Activated CD4-positive, alpha-beta memory T cell treated with anti-CD3 and anti-CD28 coated beads, Interleukin-2, amount 10 ng/mL, durations not matched to agents 7 days and 5 days (primary cell): ENCODE results near the gene CYP27C1. TPM values are rescaled to one million over a fixed set of nuclear protein-coding genes. Genes with fewer than 3 reads are reported as not detected.

Source experiments
- CTCF ChIA-PET: fragments of 350-600 bp; sonication (Branson Sonifier 250); formaldehyde crosslinking; loops from one replicate; lab custom pipeline; 2021; ENCODE audit warnings: antibody characterized with exemption, inconsistent platforms; lab: Charles Lee
- POLR2A ChIA-PET: fragments of 350-600 bp; sonication (Branson Sonifier 250); formaldehyde crosslinking; loops from one replicate; lab custom pipeline; 2021; ENCODE audit warnings: antibody characterized with exemption; lab: Charles Lee
- DNase-seq: peaks from one replicate; pipeline ENCODE4 v3.0.0-alpha.2; 2020
- H3K27ac Mint-ChIP-seq: one replicate; pipeline ENCODE4 v1.8.0; 2021; ENCODE audit warnings: mild to moderate bottlenecking, mixed read lengths
- H3K27me3 Mint-ChIP-seq: one replicate; pipeline ENCODE4 v1.8.0; 2021; ENCODE audit warnings: mixed read lengths
- H3K36me3 Mint-ChIP-seq: one replicate; pipeline ENCODE4 v1.8.0; 2021; ENCODE audit warnings: low read depth, mixed read lengths
- H3K4me1 Mint-ChIP-seq: one replicate; pipeline ENCODE4 v1.8.0; 2021; ENCODE audit warnings: mixed read lengths
- H3K4me3 Mint-ChIP-seq: one replicate; pipeline ENCODE4 v1.8.0; 2021; ENCODE audit warnings: mild to moderate bottlenecking, mixed read lengths
- H3K9me3 Mint-ChIP-seq: one replicate; pipeline ENCODE4 v1.8.0; 2021; ENCODE audit warnings: mixed read lengths
- total RNA-seq, 2 experiments: library from RNA; stranded (reverse); gene quantifications; one replicate each; pipeline ENCODE4 v1.2.3, GENCODE V29; 2021

Gene CYP27C1
- total RNA-seq, 2 experiments from 2014 or later, result not detected

GRCh38 chr2:127182626-127183458, 37.3 kb downstream of the CYP27C1 start:
- POLR2A ChIA-PET, result no interaction called here
- Mint-ChIP-seq H3K27ac (no peak overlapping the region), H3K27me3 (peaks cover 25% of the 10 kb centered on the region), H3K36me3 (peaks cover 3% of the 10 kb centered on the region), H3K9me3 (peaks cover 7% of the 10 kb centered on the region), H3K4me3 (no peak overlapping the region), H3K4me1 (peaks cover 5% of the 10 kb centered on the region)
- CTCF ChIA-PET, result no interaction called here
- no peak for DNase-seq

DNA sequence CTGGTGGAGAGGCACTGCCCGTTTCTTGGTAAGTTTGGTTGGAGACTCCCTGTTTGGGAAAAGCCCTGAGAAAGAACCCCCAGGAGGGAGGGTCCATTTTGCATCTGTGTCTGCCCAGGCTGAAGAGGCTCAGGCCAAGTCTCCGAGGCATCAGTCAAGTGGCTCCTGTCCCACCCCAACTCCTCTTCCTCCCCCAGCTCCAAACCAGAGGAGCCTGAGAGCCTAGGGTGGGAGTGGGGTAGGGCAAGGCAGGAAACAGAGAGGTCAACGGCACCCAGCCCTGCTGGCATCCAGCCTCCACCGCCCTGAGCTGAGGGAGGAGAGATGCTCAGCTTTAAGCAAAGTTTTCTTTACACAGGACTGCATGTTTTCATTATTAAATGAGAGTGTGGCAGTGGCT, 38.2 kb downstream of the CYP27C1 start:
- Mint-ChIP-seq H3K9me3 (peaks cover 7% of the 10 kb centered on the region), H3K27me3 (peaks cover 18% of the 10 kb centered on the region), H3K4me1 (peaks cover 5% of the 10 kb centered on the region), H3K36me3 (peaks cover 3% of the 10 kb centered on the region), H3K27ac (no peak overlapping the region), H3K4me3 (no peak overlapping the region)
- ChIA-PET CTCF (no interaction called here), POLR2A (no interaction called here)
- DNase-seq, result no peak

GRCh38 chr2:127179766-127180165, 40.3 kb downstream of the CYP27C1 start:
- H3K36me3 Mint-ChIP-seq, result peaks cover 3% of the 10 kb centered on the region
- POLR2A ChIA-PET, result no interaction called here
- no peak overlapping the region for H3K4me3 Mint-ChIP-seq
- CTCF ChIA-PET, result no interaction called here
- H3K9me3 Mint-ChIP-seq, result peaks cover 7% of the 10 kb centered on the region
- no peak overlapping the region for H3K27ac Mint-ChIP-seq
- no peak for DNase-seq
- peaks cover 6% of the 10 kb centered on the region for H3K27me3 Mint-ChIP-seq
- H3K4me1 Mint-ChIP-seq, result peaks cover 2% of the 10 kb centered on the region

DNA sequence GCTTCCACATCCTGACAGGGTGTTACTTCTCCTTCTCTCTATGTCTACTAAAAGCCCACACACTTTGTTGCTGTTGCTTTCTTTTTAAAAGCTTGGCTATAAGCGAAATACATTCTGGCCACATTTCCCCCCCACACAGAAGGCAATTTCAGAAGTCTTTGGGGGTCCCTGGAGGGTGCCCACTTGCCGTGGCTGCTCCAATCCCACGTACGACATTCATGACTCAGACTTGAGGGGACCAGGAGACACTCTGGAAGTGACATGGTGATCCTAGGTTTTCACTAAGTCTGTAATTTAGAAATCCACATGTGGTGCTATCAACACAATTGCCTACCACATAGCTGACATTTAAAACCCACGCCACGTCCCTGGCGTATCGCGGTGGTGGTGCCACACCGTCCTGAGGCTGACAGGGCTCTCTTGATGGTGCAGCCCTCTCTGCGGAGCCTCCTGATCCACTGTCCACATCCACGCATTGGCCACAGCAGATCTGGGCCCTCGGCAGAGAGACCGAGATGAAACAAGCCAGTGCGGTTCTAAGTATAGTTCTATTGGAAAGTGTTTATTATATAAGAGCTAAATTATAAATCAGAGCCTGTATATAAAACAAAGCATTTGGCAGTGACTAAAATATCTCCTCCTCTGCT, 42.4 kb downstream of the CYP27C1 start:
- Mint-ChIP-seq H3K36me3 (peaks cover 3% of the 10 kb centered on the region), H3K4me3 (no peak overlapping the region), H3K27ac (no peak overlapping the region), H3K9me3 (peaks cover 7% of the 10 kb centered on the region), H3K4me1 (no peaks in the 10 kb centered on the region), H3K27me3 (peaks cover 4% of the 10 kb centered on the region)
- CTCF ChIA-PET, result interaction anchor here (1.5 kb wide), 1 partner anchor 19 kb away, joined by 3 read pairs; no protein-coding TSS in a partner anchor
- DNase-seq, result no peak
- POLR2A ChIA-PET, result no interaction called here

- peaks cover 7% of the 10 kb centered on the region for H3K9me3 Mint-ChIP-seq
- POLR2A ChIA-PET, result no interaction called here
- DNase-seq, result no peak
- H3K36me3 Mint-ChIP-seq, result peaks cover 3% of the 10 kb centered on the region
- H3K27me3 Mint-ChIP-seq, result peaks cover 4% of the 10 kb centered on the region
- H3K4me1 Mint-ChIP-seq, result no peaks in the 10 kb centered on the region
- H3K4me3 Mint-ChIP-seq, result no peak overlapping the region
- CTCF ChIA-PET, result no interaction called here
- H3K27ac Mint-ChIP-seq, result no peak overlapping the region
These were observed 43.5 kb downstream of the CYP27C1 start for GRCh38 chr2:127176371-127177311.

- H3K4me1 Mint-ChIP-seq, result no peaks in the 10 kb centered on the region
- ChIA-PET CTCF (interaction anchor here (1.1 kb wide), 1 partner anchor 8 kb away, joined by 3 read pairs; no protein-coding TSS in a partner anchor), POLR2A (no interaction called here)
- peaks cover 4% of the 10 kb centered on the region for H3K27me3 Mint-ChIP-seq
- no peak for DNase-seq
- peaks cover 4% of the 10 kb centered on the region for H3K9me3 Mint-ChIP-seq
- no peak overlapping the region for H3K27ac Mint-ChIP-seq
- peaks cover 3% of the 10 kb centered on the region for H3K36me3 Mint-ChIP-seq
- H3K4me3 Mint-ChIP-seq, result no peak overlapping the region
These were observed 44.2 kb downstream of the CYP27C1 start for GRCh38 chr2:127175751-127176354.

DNA sequence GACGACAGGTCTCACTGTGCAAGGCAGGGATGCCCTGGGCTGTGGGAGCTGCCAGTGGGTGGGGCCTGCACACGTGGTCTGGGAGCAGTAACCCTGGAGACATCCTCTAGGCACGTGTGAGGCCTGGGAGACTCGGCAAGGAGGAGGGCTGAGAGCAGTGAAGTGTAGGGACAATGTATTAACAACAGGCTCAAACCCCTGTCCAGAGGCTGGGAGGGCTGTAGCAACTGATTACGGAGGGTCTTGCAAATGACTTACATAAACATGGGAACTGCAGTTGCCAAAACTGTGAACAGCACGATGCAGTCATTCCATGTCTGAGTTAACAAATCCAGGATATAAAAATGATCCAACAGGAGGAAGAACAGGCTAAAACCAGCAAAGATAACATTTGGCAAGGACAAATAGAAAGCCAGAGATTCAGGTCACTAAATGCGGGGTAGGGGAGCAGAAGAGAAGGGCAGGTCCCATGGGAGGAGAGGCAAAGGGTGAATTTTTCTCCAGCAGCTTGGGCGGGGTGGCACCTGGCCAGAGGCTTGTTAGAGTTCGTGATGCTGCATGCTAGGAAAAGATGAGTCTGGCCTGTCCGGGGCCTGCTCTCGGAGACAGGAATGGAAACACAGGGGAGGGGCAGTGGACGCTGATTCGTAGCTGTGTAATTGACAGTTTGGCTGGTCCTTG, 44.9 kb downstream of the CYP27C1 start:
- Mint-ChIP-seq H3K4me3 (no peak overlapping the region), H3K27me3 (peaks cover 1% of the 10 kb centered on the region), H3K9me3 (no peaks in the 10 kb centered on the region), H3K36me3 (no peaks in the 10 kb centered on the region), H3K27ac (no peak overlapping the region), H3K4me1 (no peaks in the 10 kb centered on the region)
- DNase-seq, result no peak
- ChIA-PET POLR2A (no interaction called here), CTCF (interaction anchor here (1.1 kb wide), 1 partner anchor 9 kb away, joined by 3 read pairs; no protein-coding TSS in a partner anchor)

GRCh38 chr2:127174640-127175039, 45.5 kb downstream of the CYP27C1 start:
- POLR2A ChIA-PET, result no interaction called here
- DNase-seq, result no peak
- H3K4me1 Mint-ChIP-seq, result no peaks in the 10 kb centered on the region

GRCh38 chr2:127174136-127174535, 46.0 kb downstream of the CYP27C1 start:
- Mint-ChIP-seq H3K27ac (no peak overlapping the region), H3K4me3 (no peak overlapping the region), H3K27me3 (peaks cover 1% of the 10 kb centered on the region), H3K9me3 (no peaks in the 10 kb centered on the region), H3K4me1 (no peaks in the 10 kb centered on the region), H3K36me3 (no peaks in the 10 kb centered on the region)
- POLR2A ChIA-PET, result no interaction called here
- DNase-seq, result no peak
- CTCF ChIA-PET, result no interaction called here

More at GRCh38 chr2:127174640-127175039, 45.5 kb downstream of the CYP27C1 start:
- CTCF ChIA-PET, result no interaction called here
- Mint-ChIP-seq H3K9me3 (no peaks in the 10 kb centered on the region), H3K27ac (no peak overlapping the region), H3K27me3 (peaks cover 1% of the 10 kb centered on the region), H3K4me3 (no peak overlapping the region), H3K36me3 (no peaks in the 10 kb centered on the region)

DNA sequence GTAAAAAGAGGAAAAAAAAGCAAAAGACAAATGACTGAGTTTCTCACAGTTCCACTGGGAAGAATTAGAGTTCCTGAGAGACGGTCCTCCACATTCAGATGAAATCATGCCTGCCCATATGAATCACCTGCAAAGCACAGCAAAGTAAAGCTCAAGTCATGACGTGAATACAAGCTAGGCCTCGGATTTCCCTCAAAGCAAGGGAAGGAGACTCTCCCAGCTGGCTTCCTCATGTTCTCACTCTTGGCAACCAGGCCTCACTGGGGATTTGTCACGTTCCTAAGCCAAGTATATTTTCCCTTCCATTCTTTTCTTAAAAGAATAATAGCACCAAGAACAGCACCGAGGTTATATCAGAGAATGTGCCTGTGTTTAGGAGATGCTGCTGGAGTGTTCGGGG, 47.0 kb downstream of the CYP27C1 start:
- Mint-ChIP-seq H3K27ac (no peak overlapping the region), H3K27me3 (peaks cover 1% of the 10 kb centered on the region), H3K36me3 (no peaks in the 10 kb centered on the region), H3K4me1 (no peaks in the 10 kb centered on the region), H3K4me3 (no peak overlapping the region), H3K9me3 (no peaks in the 10 kb centered on the region)
- CTCF ChIA-PET, result no interaction called here
- DNase-seq, result no peak
- POLR2A ChIA-PET, result no interaction called here

- Mint-ChIP-seq H3K27me3 (peaks cover 1% of the 10 kb centered on the region), H3K9me3 (no peaks in the 10 kb centered on the region), H3K4me1 (no peaks in the 10 kb centered on the region), H3K4me3 (no peak overlapping the region), H3K27ac (no peak overlapping the region), H3K36me3 (no peaks in the 10 kb centered on the region)
- ChIA-PET POLR2A (no interaction called here), CTCF (no interaction called here)
- DNase-seq, result no peak
These were observed 47.8 kb downstream of the CYP27C1 start for GRCh38 chr2:127172306-127172705.
